GM18508 (cell line): ENCODE data around the gene ATP6V1C2.

Source experiments
- ATAC-seq: cut with Tn5 transposase; IDR thresholded peaks from one replicate; pipeline ENCODE4 v1.9.1; 2021; ENCODE audit warnings: moderate number of reproducible peaks; ENCODE audit not compliant: insufficient read depth, unreplicated experiment

The ATP6V1C2 gene

DNA sequence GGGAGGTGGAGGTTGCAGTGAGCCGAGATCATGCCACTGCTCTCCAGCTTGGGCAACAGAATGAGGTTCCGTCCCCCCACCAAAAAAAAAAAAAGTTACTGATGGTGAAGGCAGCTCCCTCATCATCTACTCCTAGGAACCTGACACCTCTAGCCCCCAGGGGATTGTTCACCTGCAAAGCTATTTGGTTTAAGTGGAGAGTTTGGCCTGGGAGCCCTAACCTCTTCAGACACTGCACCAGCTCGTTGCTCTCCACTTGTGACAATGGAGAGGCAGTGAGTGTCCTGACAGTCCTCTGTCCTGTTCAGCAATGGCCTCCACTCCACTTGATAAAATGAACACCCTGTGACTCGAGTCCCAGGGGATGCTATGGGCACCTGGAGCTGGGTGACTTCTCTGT lies 43.5 kb downstream of the ATP6V1C2 start:
- no peak for ATAC-seq

DNA sequence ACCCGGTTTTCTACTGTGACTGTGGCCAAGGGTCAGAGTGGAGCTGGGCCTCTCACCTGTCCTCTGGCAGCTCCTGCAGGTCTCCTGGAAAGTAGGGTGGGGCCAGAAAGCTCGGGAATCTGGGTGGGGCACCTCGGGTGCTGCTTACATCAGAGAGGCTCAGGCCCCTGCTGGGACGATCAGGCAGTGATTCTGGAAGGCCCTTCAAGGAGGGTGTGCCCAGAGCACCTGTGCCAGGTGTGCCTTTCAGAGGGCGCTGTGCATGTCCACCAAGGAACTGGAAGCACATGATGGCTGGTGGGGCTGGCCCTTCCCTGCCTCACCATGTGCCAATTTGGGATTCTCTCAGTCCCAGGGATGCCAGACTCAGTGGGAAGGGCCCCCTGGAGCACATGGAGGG lies 44.0 kb downstream of the ATP6V1C2 start:
- ATAC-seq, result no peak

DNA sequence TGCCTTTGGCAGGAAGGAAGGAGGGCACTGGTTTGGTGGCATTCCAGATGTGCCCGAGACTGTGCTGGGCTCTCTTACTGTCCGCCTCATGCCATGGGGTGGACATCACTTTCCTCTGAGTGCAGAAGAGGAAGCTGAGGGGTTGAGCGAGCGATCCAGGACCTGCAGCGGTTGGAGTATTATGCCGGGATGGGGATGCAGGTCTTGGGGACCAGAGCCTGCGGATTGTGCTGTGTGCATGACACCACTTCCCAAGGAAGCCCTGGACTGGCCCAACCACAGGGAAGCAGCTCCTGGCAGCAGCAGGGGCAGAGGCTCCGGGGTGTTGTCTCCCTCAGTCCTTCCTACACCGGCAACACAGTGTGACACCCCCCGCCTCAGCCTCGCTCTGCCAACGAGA lies 44.5 kb downstream of the ATP6V1C2 start:
- no peak for ATAC-seq

DNA sequence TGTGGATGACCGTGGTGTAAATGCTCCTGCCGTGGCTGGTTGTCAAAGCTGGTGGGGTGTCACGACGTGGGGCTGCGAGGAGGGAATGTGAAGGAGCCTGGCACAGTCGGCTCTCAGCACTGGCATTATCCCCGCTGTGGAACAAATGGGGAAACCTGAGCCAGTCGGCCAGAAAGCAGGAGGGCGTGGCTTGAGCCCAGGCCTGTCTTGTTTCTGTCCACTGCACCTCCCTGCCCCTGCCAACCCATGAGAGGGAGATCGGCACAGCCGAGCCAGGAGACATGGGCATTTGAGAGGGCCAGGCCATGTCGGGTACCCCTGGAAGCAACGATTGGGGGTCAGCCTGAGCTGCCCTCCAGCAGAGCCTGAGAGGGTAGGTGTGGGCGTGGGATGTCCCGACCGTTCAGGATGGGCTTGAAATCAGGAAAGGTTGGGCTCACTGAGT lies 46.7 kb downstream of the ATP6V1C2 start:
- ATAC-seq, result no peak

DNA sequence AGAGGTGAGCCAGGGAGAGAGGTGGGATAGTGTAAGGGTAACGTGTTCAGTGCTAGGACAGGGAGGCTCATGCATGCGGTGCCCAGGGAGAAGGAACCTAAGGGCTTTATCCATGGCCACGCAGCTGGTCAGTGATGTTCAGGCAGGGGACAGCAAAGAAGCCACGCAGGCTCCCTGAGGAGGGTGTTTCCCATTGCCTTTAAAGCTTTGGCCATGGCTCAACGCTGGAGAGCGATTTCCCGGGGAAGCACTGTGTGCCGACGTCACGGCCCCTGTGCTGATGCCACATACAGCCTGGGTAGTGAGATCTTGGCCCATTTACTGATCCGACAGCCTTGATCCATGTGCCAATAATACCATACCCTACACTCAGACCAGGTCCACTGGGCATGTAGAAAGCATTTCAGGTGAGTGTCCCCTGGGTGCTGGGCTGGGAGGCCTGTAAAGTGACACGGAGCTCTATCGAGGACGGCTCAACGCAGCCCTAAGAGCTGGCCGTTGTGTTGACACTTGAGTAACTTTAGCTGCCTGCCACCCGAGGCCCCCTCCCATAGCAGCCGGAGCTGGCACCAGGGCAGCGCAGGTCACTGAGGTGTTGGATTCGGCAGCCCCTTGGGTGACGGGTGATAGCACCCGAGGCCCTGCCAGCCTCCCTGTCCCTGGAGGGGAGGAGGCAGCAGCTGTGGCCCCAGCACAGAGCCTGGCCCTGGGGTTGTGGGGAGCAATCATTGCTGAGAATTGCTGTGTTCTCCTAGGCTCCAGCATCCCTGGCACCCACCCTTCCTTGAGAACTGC lies 49.7 kb downstream of the ATP6V1C2 start:
- no peak for ATAC-seq

DNA sequence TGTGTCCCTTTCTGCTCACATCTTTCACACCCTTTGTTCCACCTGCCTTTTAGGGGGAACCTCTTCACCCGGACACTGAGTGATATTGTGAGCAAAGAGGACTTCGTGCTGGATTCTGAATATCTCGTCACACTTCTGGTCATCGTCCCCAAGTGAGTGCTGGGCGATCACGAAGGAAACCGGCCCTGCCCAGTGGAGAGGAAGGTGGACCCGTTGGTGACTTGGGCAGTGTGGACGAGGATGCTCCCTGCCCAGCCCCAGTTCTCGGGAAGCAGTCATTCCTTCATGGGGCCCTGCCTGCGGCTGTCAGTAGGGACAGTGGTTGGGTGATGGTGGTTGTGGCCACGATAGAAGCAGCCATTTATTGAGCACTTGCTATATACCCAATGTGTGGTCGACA lies 50.4 kb downstream of the ATP6V1C2 start:
- no peak for ATAC-seq

DNA sequence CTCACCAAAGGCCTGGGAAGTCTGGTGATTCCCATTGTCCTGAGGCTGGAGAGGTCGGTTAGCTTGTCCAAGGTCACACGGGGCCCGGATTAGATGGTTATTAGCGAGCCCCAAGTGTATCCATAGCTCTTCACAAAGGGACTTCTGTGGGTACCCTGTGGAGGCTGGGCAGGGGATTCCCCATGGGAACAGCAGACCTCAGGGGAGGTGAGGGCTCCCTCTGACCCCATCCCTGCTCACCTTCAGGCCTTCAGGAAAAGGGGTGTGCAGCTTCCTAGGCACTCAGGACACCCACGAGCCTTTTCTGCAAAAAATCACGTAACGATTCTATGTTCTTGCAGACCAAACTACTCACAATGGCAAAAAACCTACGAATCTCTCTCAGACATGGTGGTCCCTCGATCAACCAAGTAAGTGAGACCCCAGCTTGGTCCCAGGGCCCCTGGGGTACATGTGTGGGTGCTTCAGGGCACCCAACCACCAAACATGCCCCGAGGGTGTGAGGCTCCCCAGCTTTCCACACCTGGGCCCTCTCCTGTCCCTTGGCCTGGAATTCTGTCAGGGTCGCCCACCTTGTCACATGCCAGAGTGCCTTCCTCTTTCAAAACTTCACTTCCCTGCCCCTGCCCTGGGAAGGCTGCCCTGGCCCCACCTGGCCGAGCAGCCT lies 50.9 kb downstream of the ATP6V1C2 start:
- no peak for ATAC-seq

DNA sequence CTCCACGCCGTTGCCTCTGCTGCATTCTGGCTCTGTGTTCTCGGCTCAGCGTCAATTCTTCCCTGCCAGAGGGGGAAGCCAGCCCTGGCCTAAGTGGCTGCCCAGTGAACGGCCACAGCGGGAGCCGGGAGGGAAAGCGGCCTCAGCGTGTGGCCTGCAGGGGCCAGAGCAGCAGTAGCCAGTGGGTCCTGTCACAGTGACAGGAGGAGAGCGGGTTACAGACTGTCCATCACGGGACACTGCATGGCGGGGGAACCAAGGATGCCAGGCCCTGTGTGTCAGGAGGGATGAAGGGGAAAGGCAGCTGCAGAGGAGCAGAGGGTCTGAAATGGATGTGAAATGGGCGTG lies 51.4 kb downstream of the ATP6V1C2 start:
- ATAC-seq, result no peak

DNA sequence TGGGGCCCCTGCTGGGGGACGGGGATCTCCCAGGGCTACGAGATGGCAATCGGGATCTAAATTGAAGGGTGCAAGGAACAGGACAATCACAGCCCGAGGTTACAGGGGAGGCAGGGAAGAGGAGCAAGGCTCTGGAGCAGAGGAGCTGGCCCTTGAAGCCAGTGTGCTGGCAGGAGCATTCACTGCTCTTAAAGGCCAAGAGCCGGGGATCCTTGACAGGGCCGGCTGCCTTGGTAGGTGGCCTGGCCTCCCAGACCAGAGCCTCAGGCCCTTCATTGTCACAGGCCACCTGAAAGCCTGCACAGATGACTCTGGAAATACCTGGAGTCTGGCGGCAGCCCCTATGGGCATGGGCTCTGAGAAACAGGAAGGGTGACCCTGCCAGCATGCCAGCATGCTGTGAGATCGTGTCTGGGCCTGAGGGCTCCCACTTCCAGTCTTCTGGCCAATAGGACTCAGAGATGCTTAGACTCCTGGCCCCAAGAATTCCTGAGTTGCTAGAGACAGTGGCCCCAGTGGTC lies 52.5 kb downstream of the ATP6V1C2 start:
- no peak for ATAC-seq

DNA sequence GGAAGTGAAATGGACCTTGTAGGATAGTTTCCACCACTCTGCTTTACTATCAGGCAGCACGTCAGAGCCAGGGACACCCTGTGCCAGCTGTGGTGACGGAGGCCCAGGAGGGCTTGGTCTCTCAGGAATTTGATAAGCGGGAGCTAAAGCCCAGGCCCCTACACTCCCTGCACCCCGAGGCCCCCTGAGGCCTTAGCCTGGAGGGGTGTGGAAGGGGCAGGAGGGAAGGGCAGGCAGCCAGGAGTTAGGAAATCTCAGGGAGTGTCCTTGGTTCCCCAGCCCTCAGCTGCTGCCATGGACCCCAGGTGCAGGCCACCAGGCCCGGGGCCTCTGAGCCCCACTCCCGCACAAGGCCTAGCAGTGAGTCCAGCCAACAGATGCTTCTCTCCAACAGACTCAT lies 53.0 kb downstream of the ATP6V1C2 start:
- no peak for ATAC-seq

DNA sequence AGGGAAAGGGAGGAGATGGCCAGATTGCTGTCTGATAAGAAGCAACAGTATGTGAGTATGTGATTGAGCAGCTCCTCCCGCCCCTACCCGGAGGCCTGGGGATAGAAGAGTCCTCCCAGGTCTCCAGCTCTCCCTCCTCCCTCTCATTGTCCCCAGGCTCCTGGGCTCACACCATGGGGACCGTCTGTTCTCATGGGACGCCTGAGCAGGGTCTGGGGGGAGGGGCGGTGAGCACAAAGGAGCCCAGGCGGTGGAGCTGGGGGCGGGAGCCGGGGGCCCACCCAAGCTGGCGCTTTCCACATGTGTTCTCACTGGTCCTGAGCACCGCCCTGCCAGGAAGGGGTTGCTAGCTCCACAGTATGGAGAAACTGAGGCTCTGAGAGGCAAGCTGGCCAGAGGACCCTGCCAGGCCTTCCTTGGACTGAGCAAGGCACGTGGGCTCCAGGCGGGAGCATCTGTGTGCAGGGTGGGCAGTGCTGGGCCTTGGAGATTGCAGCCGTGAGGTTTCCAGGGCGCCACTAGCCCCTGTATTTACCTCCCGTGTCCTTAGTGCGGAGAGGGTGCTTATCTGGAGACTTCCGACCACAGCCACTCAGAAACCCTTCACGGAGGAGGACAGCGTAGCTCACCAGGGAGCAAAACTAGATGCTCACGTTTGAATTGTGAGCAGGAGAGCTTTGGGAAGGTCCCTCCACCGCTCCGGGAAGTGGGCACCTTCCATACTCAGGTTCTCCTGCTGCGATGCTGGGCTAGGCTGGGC lies 53.8 kb downstream of the ATP6V1C2 start:
- ATAC-seq, result no peak

DNA sequence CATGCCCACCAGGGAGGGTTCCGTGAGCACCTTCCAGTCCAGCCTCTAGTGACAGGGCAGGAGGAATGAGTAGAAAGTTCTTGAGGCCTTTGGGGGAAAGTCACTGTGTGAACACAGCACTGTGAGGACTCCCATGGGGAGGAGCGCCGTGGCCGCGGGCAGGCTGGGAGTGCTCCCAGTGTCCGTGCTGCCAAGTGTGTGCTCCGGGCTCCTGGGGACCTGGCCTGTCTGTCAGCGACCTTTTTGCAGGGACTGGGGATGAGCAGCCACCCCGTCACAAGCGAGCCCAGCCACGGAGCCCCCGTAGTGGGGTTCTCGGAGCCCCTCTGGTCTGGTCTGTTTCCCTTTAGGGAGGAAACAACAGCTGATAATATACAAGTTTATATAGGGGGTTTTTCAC lies 54.4 kb downstream of the ATP6V1C2 start:
- ATAC-seq, result no peak

DNA sequence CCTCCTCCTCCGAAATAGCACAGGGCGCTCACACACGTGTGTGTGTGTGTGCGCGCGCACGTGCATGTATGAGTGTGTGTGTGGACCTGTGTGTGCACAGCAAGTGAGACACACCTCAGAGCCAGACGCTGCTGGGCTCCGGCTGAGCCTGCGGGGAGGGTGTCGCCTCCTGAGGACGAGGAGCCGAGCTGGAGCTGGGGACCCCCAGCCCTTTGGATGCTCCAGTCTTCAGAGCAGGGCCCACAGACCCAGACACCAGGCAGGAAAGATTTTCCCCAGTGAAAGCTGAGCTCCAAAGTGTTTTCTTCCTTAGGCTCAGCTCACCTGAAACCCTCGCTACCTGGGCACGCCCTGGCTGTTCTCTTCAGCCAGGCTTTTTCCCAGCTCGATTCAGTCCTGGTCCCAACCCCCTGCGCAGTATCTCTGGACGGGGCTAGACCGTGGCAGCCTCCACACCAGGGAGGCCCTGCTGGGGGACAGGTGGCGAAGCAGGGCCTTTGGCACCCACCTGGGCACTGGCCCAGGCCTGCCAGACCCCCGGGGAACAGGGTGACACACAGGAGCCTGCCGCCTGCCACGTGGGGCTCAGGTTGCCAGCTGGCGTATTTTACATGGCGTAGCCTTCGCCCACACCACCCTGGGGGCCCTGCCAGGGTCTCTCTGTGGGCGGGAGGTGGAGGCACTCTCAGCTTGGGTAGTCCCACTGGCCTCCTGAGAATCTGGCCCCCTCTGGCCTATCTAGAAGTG lies 55.0 kb downstream of the ATP6V1C2 start:
- no peak for ATAC-seq

DNA sequence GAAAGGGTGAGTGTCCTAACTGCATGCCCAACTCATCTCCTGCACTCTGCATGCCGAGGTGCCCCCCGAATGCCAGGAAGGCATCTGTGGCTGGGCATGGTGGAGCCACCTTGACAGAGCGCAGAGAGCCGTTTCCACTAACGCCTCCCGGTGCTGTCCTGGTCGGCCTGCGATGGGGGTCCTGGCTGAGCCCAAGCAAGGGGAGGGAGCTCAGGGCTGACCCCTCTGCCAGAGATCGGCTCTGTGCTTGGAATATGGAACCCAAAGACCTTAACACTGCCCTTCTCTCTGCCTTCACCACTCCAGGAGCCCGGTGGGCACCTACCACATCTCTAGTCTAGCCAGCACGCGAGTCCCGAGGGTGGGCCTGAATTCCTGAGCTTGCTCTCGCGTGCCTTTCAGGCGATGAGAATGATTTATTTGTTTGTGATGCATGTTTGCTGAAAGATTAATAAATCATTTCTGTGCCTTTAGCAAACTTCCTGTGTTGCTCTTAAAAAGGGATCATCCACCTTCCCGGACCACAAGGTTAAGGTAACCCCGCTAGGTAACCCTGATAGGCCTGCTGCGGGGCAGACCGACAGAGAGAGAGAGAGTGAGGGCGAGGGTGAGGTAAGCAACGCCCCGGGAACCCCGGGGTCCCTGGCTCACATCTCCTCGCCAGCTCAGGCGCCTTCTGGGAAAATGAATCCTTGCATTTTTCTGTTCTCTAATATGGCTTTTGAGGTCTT lies 55.8 kb downstream of the ATP6V1C2 start:
- ATAC-seq, result no peak

DNA sequence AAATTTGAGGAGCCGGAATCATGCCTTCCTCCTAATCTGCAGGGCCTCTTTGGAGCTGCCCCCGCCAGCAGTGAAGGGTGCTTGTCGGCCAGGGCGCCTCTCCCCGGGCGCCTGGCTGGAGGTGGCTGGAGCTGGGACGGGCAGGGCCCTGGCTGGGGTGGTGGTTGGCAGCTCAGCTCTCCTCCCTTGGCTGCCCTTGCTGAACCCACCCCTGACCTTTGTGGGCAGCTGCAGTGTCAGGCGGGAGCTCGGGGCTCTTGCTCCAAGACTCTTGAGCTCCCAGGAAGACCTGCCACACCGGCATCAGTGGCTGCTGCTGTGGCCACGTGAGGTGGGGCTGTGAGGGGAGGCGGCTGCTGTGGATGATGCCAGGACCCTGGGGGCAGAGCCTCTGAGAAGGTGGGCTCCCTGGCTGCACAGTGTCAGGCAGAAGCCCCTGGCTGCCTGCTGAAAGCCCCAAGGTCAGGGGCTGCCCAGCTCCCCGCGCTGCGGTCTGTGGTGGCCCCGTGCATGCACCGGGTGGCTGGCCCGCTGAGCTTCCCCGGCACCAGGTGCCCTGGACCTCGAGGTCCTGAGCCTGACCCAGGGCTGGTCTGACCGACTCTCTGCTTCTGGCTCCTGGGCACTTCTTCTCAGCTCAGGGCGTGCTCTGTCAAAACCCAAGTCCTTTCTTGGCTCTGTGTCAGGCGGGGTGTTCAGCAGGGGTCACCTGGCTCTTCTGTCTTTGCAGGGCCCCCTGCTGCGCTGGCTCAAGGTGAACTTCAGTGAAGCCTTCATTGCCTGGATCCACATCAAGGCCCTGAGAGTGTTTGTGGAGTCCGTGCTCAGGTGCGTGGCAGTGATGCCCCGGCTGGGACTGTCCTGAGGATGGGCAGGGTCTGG lies 56.7 kb downstream of the ATP6V1C2 start:
- no peak for ATAC-seq

DNA sequence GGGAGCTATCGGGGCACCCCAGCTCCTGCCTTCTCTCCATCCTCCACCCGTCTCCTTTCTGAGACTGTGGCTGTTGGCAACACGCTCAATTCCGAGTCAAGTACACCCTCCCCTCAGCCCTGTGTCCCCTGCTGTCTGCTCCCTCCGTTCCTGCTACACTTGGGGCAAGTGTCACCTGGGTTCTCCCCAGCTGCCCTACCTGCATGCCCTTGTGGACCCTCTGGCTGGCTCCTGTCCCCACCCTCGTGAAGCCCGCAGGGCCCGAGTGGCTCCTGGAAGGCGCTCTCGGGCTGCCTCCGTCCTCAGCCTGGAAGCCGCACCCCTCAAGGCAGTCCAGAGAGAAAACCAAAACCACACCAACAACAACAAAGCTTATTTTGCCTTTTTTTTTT lies 57.3 kb downstream of the ATP6V1C2 start:
- no peak for ATAC-seq

DNA sequence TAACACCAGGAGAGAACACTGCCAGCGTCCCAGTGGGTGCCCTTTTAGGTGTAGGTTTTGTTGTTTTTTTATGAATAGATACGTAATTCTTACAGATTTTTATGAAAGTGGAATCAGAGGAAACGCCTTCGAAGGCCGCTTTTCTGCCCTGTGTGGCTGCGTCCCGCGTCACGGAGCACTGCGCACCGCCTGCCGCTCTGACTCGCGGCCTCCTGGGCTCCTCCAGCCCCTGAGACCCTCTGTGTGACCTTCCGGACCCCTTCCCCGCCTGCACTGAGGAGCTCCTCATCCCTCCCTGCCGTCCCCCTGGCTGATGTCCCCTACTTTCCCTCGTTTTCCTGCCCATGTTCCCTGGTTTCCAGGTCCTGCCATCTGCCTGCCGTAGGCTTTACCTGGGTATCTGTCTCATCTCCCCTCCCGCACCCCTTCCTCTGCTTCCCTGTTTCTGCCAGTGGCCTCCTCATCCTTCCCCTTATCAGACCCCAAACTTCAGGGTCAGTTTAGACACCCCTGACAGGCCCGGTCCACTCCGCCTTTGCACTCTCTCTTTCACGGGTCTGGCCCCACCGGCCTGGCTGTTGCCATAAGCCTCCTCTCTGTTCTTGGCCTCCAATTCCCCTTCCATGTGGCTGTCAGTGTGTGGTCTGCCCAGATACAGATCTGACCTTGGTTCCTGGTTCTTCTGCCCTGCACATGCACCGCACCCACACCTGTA lies 58.5 kb downstream of the ATP6V1C2 start:
- ATAC-seq, result no peak

DNA sequence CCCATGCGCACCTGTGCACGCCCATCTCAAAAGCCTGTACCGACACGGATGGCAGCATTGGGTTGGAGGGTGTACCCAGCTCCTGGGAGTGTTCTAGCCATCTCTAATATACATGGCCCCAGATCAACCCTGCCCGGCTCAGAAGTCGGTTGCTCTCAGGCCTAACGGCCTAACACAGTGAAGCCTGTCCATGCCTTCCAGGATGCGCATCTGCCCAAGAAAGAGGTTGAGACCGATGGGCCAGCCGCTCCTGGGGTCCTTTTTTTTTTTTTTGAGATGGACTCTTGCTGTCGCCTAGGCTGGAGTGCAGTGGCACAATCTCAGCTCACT lies 59.0 kb downstream of the ATP6V1C2 start:
- ATAC-seq, result no peak
